Neuron (in vitro differentiated cells): ENCODE measurements around the gene DND1.
A peak's percentile ranks its signal among the peaks of the same experiment; 100 is the strongest.
"Not testable (repeated sequence)": the region's sequence is repeated elsewhere in the genome, so short reads cannot be mapped to it uniquely, and the experiment has no call there.

Experiments
- H2AFZ ChIP-seq: one replicate; pipeline ENCODE4 v1.6.1; 2013; ENCODE audit warnings: low read depth, mild to moderate bottlenecking, inconsistent platforms, low read length, moderate library complexity
- H3K27me3 ChIP-seq: one replicate; pipeline ENCODE4 v1.6.1; 2013; ENCODE audit warnings: low read length; ENCODE audit not compliant: insufficient read depth
- H3K36me3 ChIP-seq: one replicate; pipeline ENCODE4 v1.6.1; 2013; ENCODE audit warnings: low read length; ENCODE audit not compliant: insufficient read depth
- H3K4me1 ChIP-seq: one replicate; pipeline ENCODE4 v1.6.1; 2013; ENCODE audit warnings: low read length; ENCODE audit not compliant: insufficient read depth
- H3K4me3 ChIP-seq: 2 replicates; pipeline ENCODE4 v1.5.1; 2013; ENCODE audit warnings: mild to moderate bottlenecking, low read length, moderate library complexity
- H3K9me3 ChIP-seq: one replicate; pipeline ENCODE4 v1.6.1; 2013; ENCODE audit warnings: low read length

Gene DND1

GRCh38 chr5:140673187-140673976 is at the start of gene DND1:
DND1 (minus strand) TSS chr5:140673576; CDS start chr5:140673542, 34 bp downstream.
- no peaks in the 10 kb centered on the region for H3K9me3 ChIP-seq
- H2AFZ ChIP-seq, result no peak within 1 kb of the TSS
- H3K4me3 ChIP-seq, result no peak within 1 kb of the TSS
- no peaks in the 10 kb centered on the region for H3K4me1 ChIP-seq
- peaks cover 85% of the 10 kb centered on the region for H3K36me3 ChIP-seq
- H3K27me3 ChIP-seq, result no peaks in the 10 kb centered on the region

- H3K36me3 ChIP-seq, H3K27me3 ChIP-seq, H3K4me3 ChIP-seq, H3K4me1 ChIP-seq, H2AFZ ChIP-seq, H3K9me3 ChIP-seq: not testable (repeated sequence)
Measured at GRCh38 chr5:140721395-140721794, 48.0 kb upstream of the DND1 start.

- not testable (repeated sequence) for H3K36me3 ChIP-seq, H2AFZ ChIP-seq, H3K4me1 ChIP-seq, H3K4me3 ChIP-seq, H3K27me3 ChIP-seq, H3K9me3 ChIP-seq
Measured at GRCh38 chr5:140720738-140721137, 47.4 kb upstream of the DND1 start.

- Histone ChIP-seq H3K27me3 (no peaks in the 10 kb centered on the region), H3K4me1 (no peaks in the 10 kb centered on the region), H3K9me3 (no peaks in the 10 kb centered on the region), H2AFZ (no peak overlapping the region), H3K36me3 (no peaks in the 10 kb centered on the region), H3K4me3 (no peak overlapping the region)
Measured at GRCh38 chr5:140718266-140718592, 44.9 kb upstream of the DND1 start.

- not testable (repeated sequence) for H3K27me3 ChIP-seq
Measured at GRCh38 chr5:140716238-140716637, 42.9 kb upstream of the DND1 start.

GRCh38 chr5:140713562-140714094 is 40.3 kb upstream of the DND1 start:
- Histone ChIP-seq H3K9me3 (no peaks in the 10 kb centered on the region), H3K4me1 (no peaks in the 10 kb centered on the region), H3K27me3 (no peaks in the 10 kb centered on the region), H3K36me3 (no peaks in the 10 kb centered on the region), H3K4me3 (no peak overlapping the region), H2AFZ (no peak overlapping the region)

More at GRCh38 chr5:140716238-140716637, 42.9 kb upstream of the DND1 start:
- H3K36me3 ChIP-seq, H3K4me1 ChIP-seq, H3K9me3 ChIP-seq, H2AFZ ChIP-seq, H3K4me3 ChIP-seq: not testable (repeated sequence)

- Histone ChIP-seq H3K9me3 (no peaks in the 10 kb centered on the region), H3K36me3 (peaks cover 9% of the 10 kb centered on the region), H2AFZ (peak overlapping the region; percentile 88), H3K4me3 (peak overlapping the region; percentile 55), H3K4me1 (no peaks in the 10 kb centered on the region), H3K27me3 (no peaks in the 10 kb centered on the region)
Measured at GRCh38 chr5:140711794-140712193, 38.4 kb upstream of the DND1 start.

- Histone ChIP-seq H3K27me3 (no peaks in the 10 kb centered on the region), H3K4me3 (peak overlapping the region; percentile 55), H3K36me3 (peaks cover 16% of the 10 kb centered on the region), H3K9me3 (no peaks in the 10 kb centered on the region), H2AFZ (peak overlapping the region; percentile 88), H3K4me1 (no peaks in the 10 kb centered on the region)
Measured at GRCh38 chr5:140710899-140711552, 37.6 kb upstream of the DND1 start.

GRCh38 chr5:140708787-140709186 is 35.4 kb upstream of the DND1 start:
- H3K4me3 ChIP-seq, H3K27me3 ChIP-seq, H3K4me1 ChIP-seq, H3K9me3 ChIP-seq, H2AFZ ChIP-seq: not testable (repeated sequence)
- H3K36me3 ChIP-seq, result peaks cover 37% of the 10 kb centered on the region

GRCh38 chr5:140707812-140708211 is 34.4 kb upstream of the DND1 start:
- Histone ChIP-seq H3K36me3 (peaks cover 47% of the 10 kb centered on the region), H3K27me3 (no peaks in the 10 kb centered on the region), H3K4me1 (no peaks in the 10 kb centered on the region), H3K4me3 (no peak overlapping the region), H2AFZ (no peak overlapping the region), H3K9me3 (no peaks in the 10 kb centered on the region)

- H3K27me3 ChIP-seq, result no peaks in the 10 kb centered on the region
- no peaks in the 10 kb centered on the region for H3K9me3 ChIP-seq
- peaks cover 15% of the 10 kb centered on the region for H3K4me1 ChIP-seq
- no peak within 1 kb of the TSS for H2AFZ ChIP-seq
- peaks cover 83% of the 10 kb centered on the region for H3K36me3 ChIP-seq
- H3K4me3 ChIP-seq, result peak within 1 kb of the TSS; percentile 81
Measured at GRCh38 chr5:140700177-140701144, 27.1 kb upstream of the DND1 start, which contains the start of gene ZMAT2. ZMAT2 (plus strand) TSS chr5:140700447; CDS start chr5:140700461, 14 bp downstream.

- Histone ChIP-seq H2AFZ (no peak overlapping the region), H3K4me1 (peaks cover 20% of the 10 kb centered on the region), H3K36me3 (peaks cover 70% of the 10 kb centered on the region), H3K27me3 (no peaks in the 10 kb centered on the region), H3K9me3 (no peaks in the 10 kb centered on the region), H3K4me3 (no peak overlapping the region)
Measured at GRCh38 chr5:140696891-140697492, 23.6 kb upstream of the DND1 start.
